ENCODE data around the gene FBXO41. TPM values are rescaled to one million over a fixed set of nuclear protein-coding genes. Genes with fewer than 3 reads are reported as not detected.

The FBXO41 gene, protein sequence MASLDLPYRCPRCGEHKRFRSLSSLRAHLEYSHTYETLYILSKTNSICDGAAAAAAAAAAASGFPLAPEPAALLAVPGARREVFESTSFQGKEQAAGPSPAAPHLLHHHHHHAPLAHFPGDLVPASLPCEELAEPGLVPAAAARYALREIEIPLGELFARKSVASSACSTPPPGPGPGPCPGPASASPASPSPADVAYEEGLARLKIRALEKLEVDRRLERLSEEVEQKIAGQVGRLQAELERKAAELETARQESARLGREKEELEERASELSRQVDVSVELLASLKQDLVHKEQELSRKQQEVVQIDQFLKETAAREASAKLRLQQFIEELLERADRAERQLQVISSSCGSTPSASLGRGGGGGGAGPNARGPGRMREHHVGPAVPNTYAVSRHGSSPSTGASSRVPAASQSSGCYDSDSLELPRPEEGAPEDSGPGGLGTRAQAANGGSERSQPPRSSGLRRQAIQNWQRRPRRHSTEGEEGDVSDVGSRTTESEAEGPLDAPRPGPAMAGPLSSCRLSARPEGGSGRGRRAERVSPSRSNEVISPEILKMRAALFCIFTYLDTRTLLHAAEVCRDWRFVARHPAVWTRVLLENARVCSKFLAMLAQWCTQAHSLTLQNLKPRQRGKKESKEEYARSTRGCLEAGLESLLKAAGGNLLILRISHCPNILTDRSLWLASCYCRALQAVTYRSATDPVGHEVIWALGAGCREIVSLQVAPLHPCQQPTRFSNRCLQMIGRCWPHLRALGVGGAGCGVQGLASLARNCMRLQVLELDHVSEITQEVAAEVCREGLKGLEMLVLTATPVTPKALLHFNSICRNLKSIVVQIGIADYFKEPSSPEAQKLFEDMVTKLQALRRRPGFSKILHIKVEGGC
- total RNA-seq (ENCODE audit: unreplicated experiment), result 14.0 TPM
- long read RNA-seq, result 0 reads

DNA sequence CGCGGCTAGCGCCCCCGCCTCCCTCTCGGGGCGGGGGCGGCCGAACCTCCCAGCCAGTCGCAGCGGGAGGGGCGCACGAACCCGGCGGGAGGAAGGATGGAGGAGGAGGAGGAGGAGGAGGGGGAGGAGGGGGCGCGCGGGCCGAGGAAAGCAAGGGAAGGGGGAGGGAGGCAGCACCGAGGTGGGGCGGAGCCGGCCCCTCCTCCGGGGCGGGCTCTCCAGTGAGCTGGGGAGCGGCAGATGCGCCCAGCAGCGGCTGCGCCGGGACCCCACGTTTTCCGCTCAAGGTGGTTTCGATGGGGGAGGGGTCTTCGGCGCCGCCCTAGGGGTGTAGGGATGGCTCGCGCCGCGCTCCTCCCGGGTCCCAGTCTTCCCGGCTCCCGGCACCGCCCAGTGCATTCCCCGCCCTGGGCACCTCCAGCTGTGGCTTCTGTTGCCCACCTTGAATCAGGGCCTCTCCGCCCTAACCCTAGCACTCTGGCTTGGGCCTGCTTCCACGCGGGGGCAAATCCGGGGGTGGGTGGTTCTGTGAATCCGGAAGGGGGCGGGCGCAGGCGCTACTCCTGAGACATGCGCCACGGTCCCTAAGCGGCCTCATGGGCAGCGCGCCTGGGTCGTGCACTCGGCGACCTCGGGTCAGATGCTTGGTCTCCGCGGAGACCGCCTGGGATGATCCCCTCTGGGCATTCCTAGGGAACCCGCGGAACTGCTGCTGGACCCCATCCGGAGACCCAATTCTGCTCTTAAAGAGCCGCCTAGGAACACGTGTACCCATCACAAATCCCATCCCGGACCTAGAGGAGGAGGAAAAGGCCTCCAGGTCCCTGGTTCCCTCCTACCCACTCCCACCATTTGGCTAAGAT lies at the start of gene FBXO41:
FBXO41 (minus strand) TSS at position 183 of the 863 bp plus-strand sequence. CDS start 14,848 bp downstream, outside the sequence.
- H3K4me3 Mint-ChIP-seq (ENCODE audit: unreplicated experiment), result peak within 1 kb of the TSS; percentile 89
- no peaks in the 10 kb centered on the region for H3K27me3 Mint-ChIP-seq (ENCODE audit: unreplicated experiment)
- no peaks in the 10 kb centered on the region for H3K36me3 Mint-ChIP-seq (ENCODE audit: unreplicated experiment)
- peak within 1 kb of the TSS; percentile 72 for H3K27ac Mint-ChIP-seq (ENCODE audit: unreplicated experiment)
- peaks cover 3% of the 10 kb centered on the region for H3K4me1 Mint-ChIP-seq (ENCODE audit: low read depth, unreplicated experiment)
- TF ChIP-seq, protein P1, sequence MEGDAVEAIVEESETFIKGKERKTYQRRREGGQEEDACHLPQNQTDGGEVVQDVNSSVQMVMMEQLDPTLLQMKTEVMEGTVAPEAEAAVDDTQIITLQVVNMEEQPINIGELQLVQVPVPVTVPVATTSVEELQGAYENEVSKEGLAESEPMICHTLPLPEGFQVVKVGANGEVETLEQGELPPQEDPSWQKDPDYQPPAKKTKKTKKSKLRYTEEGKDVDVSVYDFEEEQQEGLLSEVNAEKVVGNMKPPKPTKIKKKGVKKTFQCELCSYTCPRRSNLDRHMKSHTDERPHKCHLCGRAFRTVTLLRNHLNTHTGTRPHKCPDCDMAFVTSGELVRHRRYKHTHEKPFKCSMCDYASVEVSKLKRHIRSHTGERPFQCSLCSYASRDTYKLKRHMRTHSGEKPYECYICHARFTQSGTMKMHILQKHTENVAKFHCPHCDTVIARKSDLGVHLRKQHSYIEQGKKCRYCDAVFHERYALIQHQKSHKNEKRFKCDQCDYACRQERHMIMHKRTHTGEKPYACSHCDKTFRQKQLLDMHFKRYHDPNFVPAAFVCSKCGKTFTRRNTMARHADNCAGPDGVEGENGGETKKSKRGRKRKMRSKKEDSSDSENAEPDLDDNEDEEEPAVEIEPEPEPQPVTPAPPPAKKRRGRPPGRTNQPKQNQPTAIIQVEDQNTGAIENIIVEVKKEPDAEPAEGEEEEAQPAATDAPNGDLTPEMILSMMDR (IDR thresholded peaks at IDR 0.05; ENCODE audit: partially characterized antibody, unreplicated experiment), result no peak
- H3K9me3 Mint-ChIP-seq (ENCODE audit: unreplicated experiment), result peaks cover 7% of the 10 kb centered on the region
- DNase-seq, result peak; percentile 76

DNA sequence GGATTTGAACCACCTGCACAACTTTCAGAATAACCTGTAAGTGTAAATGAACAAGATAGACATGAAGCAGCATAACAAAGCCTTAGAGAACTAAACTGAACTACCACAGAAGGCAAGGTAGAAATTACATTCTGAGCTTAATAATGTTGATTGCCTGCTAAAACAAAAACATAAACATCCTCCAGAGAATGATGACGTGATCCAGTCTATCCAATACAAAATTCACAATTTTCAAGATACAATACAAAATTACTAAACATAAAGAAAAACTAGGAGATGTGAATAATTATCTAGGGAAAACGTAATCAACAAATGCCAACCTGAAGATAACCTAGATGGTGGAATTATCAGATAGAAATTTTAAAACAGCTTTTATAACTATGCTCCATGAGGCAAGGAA lies 49.8 kb upstream of the FBXO41 start:
- no peaks in the 10 kb centered on the region for H3K27me3 Mint-ChIP-seq (ENCODE audit: unreplicated experiment)
- no peak for DNase-seq
- TF ChIP-seq, protein P1 (IDR thresholded peaks at IDR 0.05; ENCODE audit: partially characterized antibody, unreplicated experiment), result no peak
- H3K27ac Mint-ChIP-seq (ENCODE audit: unreplicated experiment), result no peak overlapping the region
- H3K4me1 Mint-ChIP-seq (ENCODE audit: low read depth, unreplicated experiment), result no peaks in the 10 kb centered on the region
- H3K36me3 Mint-ChIP-seq (ENCODE audit: unreplicated experiment), result no peaks in the 10 kb centered on the region
- no peaks in the 10 kb centered on the region for H3K9me3 Mint-ChIP-seq (ENCODE audit: unreplicated experiment)
- H3K4me3 Mint-ChIP-seq (ENCODE audit: unreplicated experiment), result no peak overlapping the region

DNA sequence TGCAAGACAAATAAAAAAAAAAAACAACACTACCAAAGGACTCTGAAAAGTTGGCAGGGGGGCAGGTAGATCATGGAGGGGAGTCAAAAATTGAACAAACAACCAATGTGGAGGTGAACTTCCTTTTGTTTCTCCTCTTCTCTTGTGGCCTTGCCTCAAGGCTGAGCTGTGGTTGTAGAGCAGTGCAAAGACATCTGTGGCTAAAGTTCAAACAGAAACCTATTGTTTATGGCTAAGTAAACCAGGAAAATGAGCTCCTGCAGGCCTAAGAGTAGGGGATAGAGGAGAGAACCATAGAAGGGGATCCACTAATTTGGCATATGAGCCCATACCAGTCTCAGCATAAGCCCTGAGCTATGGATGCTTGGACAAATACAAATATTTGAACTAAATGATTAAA lies 49.3 kb upstream of the FBXO41 start:
- TF ChIP-seq, protein P1 (IDR thresholded peaks at IDR 0.05; ENCODE audit: partially characterized antibody, unreplicated experiment), result no peak
- no peak for DNase-seq
- Mint-ChIP-seq H3K36me3 (ENCODE audit: unreplicated experiment) (no peaks in the 10 kb centered on the region), H3K9me3 (ENCODE audit: unreplicated experiment) (no peaks in the 10 kb centered on the region), H3K4me3 (ENCODE audit: unreplicated experiment) (no peak overlapping the region), H3K27ac (ENCODE audit: unreplicated experiment) (no peak overlapping the region), H3K4me1 (ENCODE audit: low read depth, unreplicated experiment) (no peaks in the 10 kb centered on the region), H3K27me3 (ENCODE audit: unreplicated experiment) (no peaks in the 10 kb centered on the region)

DNA sequence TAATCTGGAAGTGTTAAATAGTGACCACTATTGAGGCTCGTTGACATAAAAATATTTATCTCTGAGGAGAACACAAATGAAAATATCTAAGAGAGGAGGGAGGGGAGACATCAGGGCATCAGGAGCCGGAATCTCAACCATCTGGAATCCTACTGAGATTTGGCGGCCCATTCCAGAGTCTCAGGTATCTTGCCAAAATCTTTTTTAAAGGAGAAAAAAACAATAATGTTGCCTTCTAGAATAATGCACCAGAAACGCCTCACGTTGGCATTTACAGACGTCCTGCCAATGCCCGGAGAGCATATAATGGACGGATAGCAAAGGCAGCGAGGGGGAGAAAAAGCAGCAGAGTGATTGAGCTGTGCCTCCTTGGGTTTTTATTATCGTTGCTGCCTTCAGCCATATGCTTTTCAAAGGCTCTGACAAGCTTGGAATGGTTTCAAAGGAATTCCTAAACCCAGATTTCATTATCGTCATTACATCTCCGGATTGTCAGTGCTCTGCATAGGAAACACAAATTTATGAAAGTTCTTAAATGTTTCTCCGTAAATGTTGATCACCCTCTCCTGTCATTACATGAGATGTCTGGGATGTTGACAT lies 39.9 kb upstream of the FBXO41 start:
- TF ChIP-seq, protein P1 (IDR thresholded peaks at IDR 0.05; ENCODE audit: partially characterized antibody, unreplicated experiment), result no peak
- Mint-ChIP-seq H3K27me3 (ENCODE audit: unreplicated experiment) (peaks cover 2% of the 10 kb centered on the region), H3K36me3 (ENCODE audit: unreplicated experiment) (no peaks in the 10 kb centered on the region), H3K27ac (ENCODE audit: unreplicated experiment) (no peak overlapping the region), H3K4me1 (ENCODE audit: low read depth, unreplicated experiment) (no peaks in the 10 kb centered on the region), H3K4me3 (ENCODE audit: unreplicated experiment) (no peak overlapping the region), H3K9me3 (ENCODE audit: unreplicated experiment) (no peaks in the 10 kb centered on the region)
- DNase-seq, result no peak

Measured in glutamatergic neuron (in vitro differentiated cells).